NCI-H1436 (cell line): Measurements from ENCODE around the gene ABCA4.
"Not testable (repeated sequence)": the region's sequence is repeated elsewhere in the genome, so short reads cannot be mapped to it uniquely, and the experiment has no call there.

Source experiments
- DNase-seq: peaks from one replicate; lab custom pipeline; 2025; lab: John Stamatoyannopoulos, UW

Gene ABCA4

GRCh38 chr1:94120991-94121390 is at the start of gene ABCA4:
Gene ABCA4, minus strand, starts transcription at chr1:94121148. Its CDS starts 103 bp downstream, at chr1:94121045.
- no peak for DNase-seq

DNA sequence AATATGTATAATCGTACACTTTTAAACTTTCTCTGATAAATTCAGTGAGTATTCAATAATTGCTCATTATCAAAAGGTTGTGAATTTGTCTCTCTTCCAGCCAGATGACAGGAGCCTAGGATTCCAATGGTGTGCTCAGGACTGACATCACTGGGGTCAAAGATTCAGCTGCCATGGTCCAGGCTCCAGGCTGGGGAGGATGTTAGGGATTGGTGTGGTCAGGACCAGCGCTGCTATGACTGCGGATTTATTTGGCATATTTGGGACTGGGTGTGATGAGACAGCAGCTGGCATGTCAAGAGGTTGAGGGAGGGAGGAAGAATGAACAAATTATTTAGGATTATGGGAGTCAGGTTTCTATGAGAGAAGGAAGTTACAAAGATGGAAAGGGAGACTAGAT is 48.2 kb upstream of the ABCA4 start:
- DNase-seq = no peak

- no peak for DNase-seq
Measured at GRCh38 chr1:94165843-94166242, 44.9 kb upstream of the ABCA4 start.

DNA sequence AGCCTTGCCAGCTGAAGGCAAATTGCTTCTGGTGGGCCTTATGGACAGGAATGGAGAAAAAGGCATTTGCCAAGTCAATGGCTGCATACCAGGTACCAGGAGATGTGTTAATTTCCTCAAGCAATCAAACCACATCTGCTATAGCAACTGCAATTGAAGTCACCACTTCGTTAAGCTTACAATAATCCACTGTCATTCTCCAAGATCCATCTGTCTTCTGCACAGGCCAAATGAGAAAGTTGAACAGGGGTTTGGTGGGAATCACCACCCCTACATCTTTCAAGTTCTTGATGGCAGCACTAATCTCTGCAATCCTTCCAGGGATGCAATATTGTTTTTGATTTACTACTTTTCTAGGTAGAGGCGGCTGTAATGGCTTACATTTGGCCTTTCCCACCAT is 43.9 kb upstream of the ABCA4 start:
- DNase-seq = not testable (repeated sequence)

DNA sequence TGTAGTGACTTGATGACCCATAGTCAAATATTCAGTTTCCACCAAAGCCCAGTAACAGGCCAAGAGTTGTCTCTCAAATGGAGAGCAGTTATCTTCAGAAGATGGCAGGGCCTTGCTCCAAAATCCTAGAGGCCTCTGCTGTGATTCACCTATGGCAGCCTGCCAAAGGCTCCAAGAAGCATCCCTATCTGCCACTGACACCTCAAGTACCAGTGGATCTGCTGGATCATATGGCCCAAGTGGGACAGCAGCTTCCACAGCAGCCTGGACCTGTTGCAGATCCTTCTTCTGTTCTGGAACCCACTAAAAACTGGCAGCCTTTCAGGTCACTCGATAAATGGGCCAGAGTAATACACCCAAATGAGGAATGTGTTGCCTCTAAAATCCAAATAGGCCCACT is 43.2 kb upstream of the ABCA4 start:
- DNase-seq = not testable (repeated sequence)

GRCh38 chr1:94163249-94163648 is 42.3 kb upstream of the ABCA4 start:
- DNase-seq = not testable (repeated sequence)

DNA sequence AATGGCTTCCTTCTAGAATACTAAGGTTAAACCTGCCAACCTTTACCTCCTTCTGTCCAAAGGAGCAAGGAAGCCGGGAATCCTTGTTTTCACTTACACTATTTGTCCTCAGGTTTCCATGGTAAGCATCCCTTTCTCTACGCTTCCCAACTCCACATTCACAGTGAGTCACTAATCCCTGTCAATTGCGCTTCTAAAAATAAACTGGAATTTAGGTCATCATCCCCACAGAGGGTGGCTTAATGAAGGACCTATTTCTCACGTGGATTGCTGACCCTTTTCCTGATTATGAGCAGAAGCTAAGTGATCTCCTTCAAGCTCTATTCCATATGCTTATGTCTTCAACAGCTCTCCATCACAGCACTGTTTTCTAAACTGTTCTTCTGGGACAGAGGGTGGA is 39.9 kb upstream of the ABCA4 start:
- no peak for DNase-seq

DNA sequence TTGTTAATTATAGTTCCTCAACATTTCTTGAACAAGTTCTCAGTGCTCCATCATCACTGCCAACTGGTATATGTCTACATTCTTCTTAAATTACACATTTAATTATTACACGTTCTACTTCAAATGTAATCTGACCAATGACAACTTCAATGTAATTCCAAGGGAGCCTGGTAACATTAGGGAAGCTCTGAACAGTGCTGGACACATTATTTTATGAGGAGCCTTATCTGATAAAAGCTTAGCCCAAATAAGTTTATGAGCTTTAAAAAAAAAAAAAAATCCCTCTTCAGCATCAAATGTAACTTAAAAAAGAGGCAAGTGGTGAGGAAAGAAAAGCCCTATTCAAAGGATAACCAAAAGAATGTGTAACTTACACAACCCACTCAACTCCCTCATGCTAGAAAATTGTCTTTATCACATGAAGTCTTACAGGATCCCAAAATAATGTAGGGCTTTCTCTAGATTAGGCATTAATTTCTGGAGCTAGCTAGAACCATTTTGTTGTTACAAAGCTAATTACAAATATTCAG is 35.2 kb upstream of the ABCA4 start:
- DNase-seq = no peak

GRCh38 chr1:94154989-94155388 is 34.0 kb upstream of the ABCA4 start:
- DNase-seq = no peak

GRCh38 chr1:94153133-94153532 is 32.2 kb upstream of the ABCA4 start:
- no peak for DNase-seq

- DNase-seq = not testable (repeated sequence)
Measured at GRCh38 chr1:94149166-94149565, 28.2 kb upstream of the ABCA4 start.

GRCh38 chr1:94146273-94146672 is 25.3 kb upstream of the ABCA4 start:
- no peak for DNase-seq

- no peak for DNase-seq
Measured at GRCh38 chr1:94144836-94145235, 23.9 kb upstream of the ABCA4 start.

GRCh38 chr1:94143809-94144176 is 22.8 kb upstream of the ABCA4 start:
- DNase-seq = no peak

- no peak for DNase-seq
Measured at GRCh38 chr1:94143173-94143808, 22.3 kb upstream of the ABCA4 start.

GRCh38 chr1:94142583-94142982 is 21.6 kb upstream of the ABCA4 start:
- no peak for DNase-seq

DNA sequence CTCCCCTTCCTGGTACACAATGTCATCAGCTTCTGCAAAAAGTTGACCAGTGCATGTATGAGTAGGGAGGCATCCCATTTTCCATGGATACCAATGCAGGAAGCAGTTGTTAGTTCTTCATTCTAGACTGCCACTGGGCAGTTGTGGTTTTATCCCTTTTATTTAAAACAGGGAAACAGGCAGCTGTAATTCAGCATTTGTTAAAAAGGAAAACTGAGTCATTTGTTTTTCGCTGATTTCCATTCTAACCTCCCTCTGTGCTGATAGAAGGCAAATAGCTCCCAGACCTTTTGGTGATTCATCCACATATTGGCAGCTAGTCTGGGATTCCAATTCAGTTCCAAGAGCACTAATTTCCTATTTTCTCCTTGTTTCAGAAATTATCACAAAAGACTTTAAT is 21.1 kb upstream of the ABCA4 start:
- DNase-seq = no peak

- no peak for DNase-seq
Measured at GRCh38 chr1:94132111-94132510, 11.2 kb upstream of the ABCA4 start.

- DNase-seq = no peak
Measured at GRCh38 chr1:94130851-94131595, 10.1 kb upstream of the ABCA4 start.

- DNase-seq = no peak
Measured at GRCh38 chr1:94126651-94127050, 5.7 kb upstream of the ABCA4 start.

GRCh38 chr1:94125551-94126514 is 4.9 kb upstream of the ABCA4 start:
- DNase-seq = no peak

GRCh38 chr1:94124538-94124937 is 3.6 kb upstream of the ABCA4 start:
- DNase-seq = no peak
